Astrocyte (in vitro differentiated cells and primary cell): ENCODE results near the gene DLGAP1.
"Not testable (repeated sequence)": the region's sequence is repeated elsewhere in the genome, so short reads cannot be mapped to it uniquely, and the experiment has no call there.

Source experiments
- EZH2 ChIP-seq: IDR thresholded peaks from 2 replicates; pipeline ENCODE4 v1.6.1; 2012; ENCODE audit warnings: mild to moderate bottlenecking, low read length, inconsistent platforms; ENCODE audit not compliant: insufficient read depth
- TF ChIP-seq, protein P1 (sequence below): IDR thresholded peaks from 2 replicates; pipeline ENCODE4 v1.5.1; 2011; ENCODE audit warnings: low read depth, mild to moderate bottlenecking, inconsistent platforms, low read length, moderate library complexity; ENCODE audit not compliant: insufficient read depth

DNA sequence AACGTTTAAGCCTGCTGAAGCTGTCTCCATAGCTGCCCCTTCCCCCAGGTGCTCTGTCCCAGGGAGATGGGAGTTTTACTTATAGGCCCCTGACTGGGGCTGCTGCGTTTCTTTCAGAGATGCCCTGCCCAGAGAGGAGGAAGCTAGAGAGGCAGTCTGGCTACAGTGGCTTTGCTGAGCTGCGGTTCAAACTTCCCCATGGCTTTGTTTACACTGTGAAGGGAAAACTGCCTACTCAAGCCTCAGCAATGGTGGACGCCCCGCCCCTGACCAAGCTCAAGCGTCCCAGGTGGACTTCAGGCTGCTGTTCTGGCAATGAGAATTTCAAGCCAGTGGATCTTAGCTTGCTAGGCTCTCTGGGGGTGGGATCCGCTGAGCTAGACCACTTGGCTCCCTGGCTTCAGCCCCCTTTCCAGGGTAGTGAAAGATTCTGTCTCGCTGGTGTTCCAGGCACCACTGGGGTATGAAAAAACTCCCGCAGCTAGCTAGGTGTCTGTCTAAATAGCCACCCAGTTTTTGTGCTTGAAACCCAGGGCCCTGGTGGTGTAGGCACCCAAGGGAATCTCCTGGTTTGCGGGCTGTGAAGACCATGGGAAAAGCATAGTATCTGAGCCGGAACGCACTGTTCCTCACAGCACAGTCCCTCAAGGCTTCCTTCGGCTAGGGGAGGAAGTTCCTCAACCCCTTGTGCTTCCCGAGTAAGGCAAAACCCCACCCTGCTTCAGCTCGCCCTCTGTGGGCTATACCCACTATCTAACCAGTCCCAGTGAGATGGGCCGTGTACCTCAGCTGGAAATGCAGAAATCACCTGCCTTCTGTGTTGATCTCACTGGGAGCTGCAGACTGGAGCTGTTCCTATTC is 755.2 kb downstream of the DLGAP1 start:
- not testable (repeated sequence) for TF ChIP-seq EZH2
- TF ChIP-seq, protein P1, sequence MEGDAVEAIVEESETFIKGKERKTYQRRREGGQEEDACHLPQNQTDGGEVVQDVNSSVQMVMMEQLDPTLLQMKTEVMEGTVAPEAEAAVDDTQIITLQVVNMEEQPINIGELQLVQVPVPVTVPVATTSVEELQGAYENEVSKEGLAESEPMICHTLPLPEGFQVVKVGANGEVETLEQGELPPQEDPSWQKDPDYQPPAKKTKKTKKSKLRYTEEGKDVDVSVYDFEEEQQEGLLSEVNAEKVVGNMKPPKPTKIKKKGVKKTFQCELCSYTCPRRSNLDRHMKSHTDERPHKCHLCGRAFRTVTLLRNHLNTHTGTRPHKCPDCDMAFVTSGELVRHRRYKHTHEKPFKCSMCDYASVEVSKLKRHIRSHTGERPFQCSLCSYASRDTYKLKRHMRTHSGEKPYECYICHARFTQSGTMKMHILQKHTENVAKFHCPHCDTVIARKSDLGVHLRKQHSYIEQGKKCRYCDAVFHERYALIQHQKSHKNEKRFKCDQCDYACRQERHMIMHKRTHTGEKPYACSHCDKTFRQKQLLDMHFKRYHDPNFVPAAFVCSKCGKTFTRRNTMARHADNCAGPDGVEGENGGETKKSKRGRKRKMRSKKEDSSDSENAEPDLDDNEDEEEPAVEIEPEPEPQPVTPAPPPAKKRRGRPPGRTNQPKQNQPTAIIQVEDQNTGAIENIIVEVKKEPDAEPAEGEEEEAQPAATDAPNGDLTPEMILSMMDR: not testable (repeated sequence)
